ENCODE data around the gene SPINT4.

Gene SPINT4

GRCh38 chr20:45765980-45766379 lies 43.8 kb downstream of the SPINT4 start:
- H3K4me3 ChIP-seq (ENCODE audit: low read depth, low read length): no peak overlapping the region
- H3K27me3 ChIP-seq (ENCODE audit: control insufficient read depth, insufficient read depth, low read length): no peaks in the 10 kb centered on the region
- no peaks in the 10 kb centered on the region for H3K36me3 ChIP-seq (ENCODE audit: control insufficient read depth, insufficient read depth, low read length)
- peaks cover 16% of the 10 kb centered on the region for H3K4me1 ChIP-seq (ENCODE audit: control insufficient read depth, insufficient read depth, low read length)
- no peak overlapping the region for H3K9ac ChIP-seq (ENCODE audit: low read depth, low read length)
- no peaks in the 10 kb centered on the region for H3K9me3 ChIP-seq (ENCODE audit: control insufficient read depth, insufficient read depth, low read length)

DNA sequence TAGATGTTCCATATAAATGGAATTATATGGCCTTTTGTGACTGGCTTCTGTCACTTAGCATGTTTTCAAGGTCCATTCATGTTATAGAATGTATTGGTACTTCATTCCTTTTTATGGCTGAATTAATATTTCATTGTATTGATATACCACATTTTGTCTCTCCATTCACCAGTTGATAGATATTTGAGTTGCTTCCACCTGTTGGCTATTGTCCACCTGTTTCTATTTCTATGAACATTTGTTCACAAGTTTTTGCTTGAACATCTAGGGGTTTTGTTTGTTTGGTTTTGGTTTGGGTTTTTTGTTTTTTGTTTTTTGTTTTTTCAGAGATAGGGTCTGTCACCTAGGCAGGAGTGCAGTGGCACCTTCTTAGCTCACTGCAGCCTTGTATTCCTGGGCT lies 46.3 kb downstream of the SPINT4 start:
- Histone ChIP-seq H3K36me3 (ENCODE audit: control insufficient read depth, insufficient read depth, low read length) (no peaks in the 10 kb centered on the region), H3K9ac (ENCODE audit: low read depth, low read length) (no peak overlapping the region), H3K4me1 (ENCODE audit: control insufficient read depth, insufficient read depth, low read length) (peaks cover 22% of the 10 kb centered on the region), H3K4me3 (ENCODE audit: low read depth, low read length) (no peak overlapping the region), H3K9me3 (ENCODE audit: control insufficient read depth, insufficient read depth, low read length) (no peaks in the 10 kb centered on the region), H3K27me3 (ENCODE audit: control insufficient read depth, insufficient read depth, low read length) (no peaks in the 10 kb centered on the region)

DNA sequence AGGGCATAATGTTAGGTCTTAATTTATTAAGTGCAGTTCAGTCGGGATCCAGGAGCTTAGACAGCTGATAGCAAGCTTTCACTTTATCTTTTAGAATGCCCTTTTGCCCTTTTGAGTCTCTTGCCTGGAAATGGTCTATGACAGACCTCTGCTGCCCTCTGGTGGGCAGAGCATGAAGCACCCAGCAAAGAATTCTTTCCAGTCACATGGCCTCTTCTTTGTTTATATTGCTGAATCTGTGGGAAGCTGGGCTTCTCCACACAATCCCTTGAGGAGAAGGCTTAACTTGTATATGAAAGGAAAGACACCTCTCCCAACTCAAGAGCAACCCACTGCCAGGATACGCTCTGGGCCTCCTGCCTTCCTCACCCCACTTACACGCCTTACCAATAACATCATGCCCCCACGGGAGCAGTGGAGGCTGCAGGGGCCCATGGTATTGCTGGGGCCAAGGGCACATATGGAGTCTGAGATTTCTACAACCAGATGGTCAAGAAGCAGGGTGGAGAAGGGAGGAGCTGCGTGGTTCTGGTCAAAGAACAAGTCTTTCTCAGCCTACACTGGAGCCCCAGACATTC lies 49.1 kb downstream of the SPINT4 start:
- H3K4me1 ChIP-seq (ENCODE audit: control insufficient read depth, insufficient read depth, low read length): peaks cover 8% of the 10 kb centered on the region
- no peak overlapping the region for H3K4me3 ChIP-seq (ENCODE audit: low read depth, low read length)
- no peaks in the 10 kb centered on the region for H3K36me3 ChIP-seq (ENCODE audit: control insufficient read depth, insufficient read depth, low read length)
- H3K9me3 ChIP-seq (ENCODE audit: control insufficient read depth, insufficient read depth, low read length): no peaks in the 10 kb centered on the region
- no peaks in the 10 kb centered on the region for H3K27me3 ChIP-seq (ENCODE audit: control insufficient read depth, insufficient read depth, low read length)
- H3K9ac ChIP-seq (ENCODE audit: low read depth, low read length): no peak overlapping the region

DNA sequence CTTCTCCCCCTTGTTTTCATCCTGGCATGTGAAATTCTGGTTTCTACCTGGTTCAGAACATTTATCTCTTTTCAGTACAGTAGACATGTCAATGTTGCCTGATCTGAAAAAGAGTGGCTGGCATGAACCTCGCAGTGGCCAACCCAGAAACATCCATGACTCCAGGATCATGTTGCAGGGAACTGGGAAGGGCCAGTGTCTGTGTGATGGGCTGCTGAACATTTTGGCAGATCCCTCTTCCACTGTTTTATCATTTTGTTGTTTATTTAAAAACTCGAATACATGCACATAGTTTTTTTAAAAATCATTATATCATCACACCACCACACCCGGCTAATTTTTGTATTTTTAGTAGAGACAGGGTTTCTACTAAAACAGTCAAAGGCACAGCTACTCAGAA lies 50.5 kb downstream of the SPINT4 start:
- H3K4me3 ChIP-seq (ENCODE audit: low read depth, low read length): no peak overlapping the region
- H3K27me3 ChIP-seq (ENCODE audit: control insufficient read depth, insufficient read depth, low read length): no peaks in the 10 kb centered on the region
- H3K9ac ChIP-seq (ENCODE audit: low read depth, low read length): no peak overlapping the region
- no peaks in the 10 kb centered on the region for H3K36me3 ChIP-seq (ENCODE audit: control insufficient read depth, insufficient read depth, low read length)
- H3K4me1 ChIP-seq (ENCODE audit: control insufficient read depth, insufficient read depth, low read length): peaks cover 8% of the 10 kb centered on the region
- no peaks in the 10 kb centered on the region for H3K9me3 ChIP-seq (ENCODE audit: control insufficient read depth, insufficient read depth, low read length)

DNA sequence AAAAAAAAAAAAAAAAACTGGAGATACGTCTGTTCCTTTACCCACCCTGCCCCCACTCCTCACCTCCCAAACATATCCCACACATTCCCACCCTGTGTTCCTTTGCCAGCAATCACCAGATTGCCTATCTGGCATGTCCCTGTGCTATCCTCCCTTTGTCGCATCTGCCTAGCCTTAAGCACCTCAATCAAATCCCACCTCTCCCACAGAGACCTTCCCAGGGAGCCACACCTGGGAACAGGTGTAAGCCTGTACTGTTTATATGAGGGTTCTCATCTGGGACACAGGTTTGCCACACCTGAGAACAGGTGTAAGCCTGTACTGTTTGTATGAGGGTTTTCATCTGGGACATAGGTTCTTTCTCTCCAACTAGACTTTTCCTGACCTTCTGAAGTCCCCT lies 52.8 kb downstream of the SPINT4 start:
- Histone ChIP-seq H3K9me3 (ENCODE audit: control insufficient read depth, insufficient read depth, low read length) (no peaks in the 10 kb centered on the region), H3K4me1 (ENCODE audit: control insufficient read depth, insufficient read depth, low read length) (peaks cover 8% of the 10 kb centered on the region), H3K36me3 (ENCODE audit: control insufficient read depth, insufficient read depth, low read length) (no peaks in the 10 kb centered on the region), H3K27me3 (ENCODE audit: control insufficient read depth, insufficient read depth, low read length) (no peaks in the 10 kb centered on the region), H3K9ac (ENCODE audit: low read depth, low read length) (no peak overlapping the region), H3K4me3 (ENCODE audit: low read depth, low read length) (no peak overlapping the region)

DNA sequence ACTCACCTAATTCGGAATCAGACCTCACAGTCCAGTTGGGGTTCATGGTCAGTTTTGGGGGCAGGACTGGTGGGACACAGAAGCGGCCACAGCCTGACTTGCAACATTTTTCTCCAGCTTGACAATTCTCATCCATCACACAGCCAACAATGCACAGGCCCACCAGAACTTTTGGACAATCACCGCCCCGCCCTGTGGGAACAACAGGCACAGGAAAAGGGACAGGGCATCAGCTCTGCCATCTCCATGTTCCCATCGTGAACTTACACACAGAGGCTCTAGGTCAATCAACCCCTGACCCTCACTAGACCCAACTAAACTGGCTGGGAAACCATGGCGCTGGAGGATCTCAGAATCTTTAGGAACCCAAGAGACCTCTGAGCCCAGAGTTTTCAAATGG lies 53.3 kb downstream of the SPINT4 start:
- H3K36me3 ChIP-seq (ENCODE audit: control insufficient read depth, insufficient read depth, low read length): no peaks in the 10 kb centered on the region
- no peak overlapping the region for H3K9ac ChIP-seq (ENCODE audit: low read depth, low read length)
- H3K27me3 ChIP-seq (ENCODE audit: control insufficient read depth, insufficient read depth, low read length): no peaks in the 10 kb centered on the region
- H3K9me3 ChIP-seq (ENCODE audit: control insufficient read depth, insufficient read depth, low read length): no peaks in the 10 kb centered on the region
- no peak overlapping the region for H3K4me3 ChIP-seq (ENCODE audit: low read depth, low read length)
- H3K4me1 ChIP-seq (ENCODE audit: control insufficient read depth, insufficient read depth, low read length): peaks cover 8% of the 10 kb centered on the region

Measured in iPS-15b (cell line).